Measurements from ENCODE around the gene KDM2A. TPM values are rescaled to one million over a fixed set of nuclear protein-coding genes. Genes with fewer than 3 reads are reported as not detected.

KDM2A gene
- total RNA-seq, 1 experiment from 2014 or later = 121 TPM

GRCh38 chr11:67287355-67288197 is 168.5 kb downstream of the KDM2A start:
- H3K4me3 ChIP-seq (ENCODE audit: low read depth, low read length, poor library complexity, severe bottlenecking) = peak overlapping the region; percentile 75
- H3K27ac ChIP-seq (ENCODE audit: low read depth, low read length, poor library complexity, severe bottlenecking) = peak overlapping the region; percentile 96
- intact Hi-C loops (cut with micrococcal nuclease; ENCODE audit: unreplicated experiment) = loop anchor here (2.0 kb wide), 1 partner anchor 17 kb away; no protein-coding TSS in a partner anchor
- H3K9me3 ChIP-seq (ENCODE audit: low read depth, low read length, poor library complexity, severe bottlenecking) = no peaks in the 10 kb centered on the region
- ChIA-PET CTCF (interaction anchor here (1.1 kb wide), 1 partner anchor 26 kb away, joined by 5 read pairs; no protein-coding TSS in a partner anchor), POLR2A (ENCODE audit: low non-redundant PET) (no interaction called here)
- no peaks in the 10 kb centered on the region for H3K27me3 ChIP-seq (replicated peaks; ENCODE audit: insufficient read depth, low read depth, low read length, poor library complexity)
- TF ChIP-seq CTCF (conservative IDR thresholded peaks at IDR 0.05; ENCODE audit: low read depth, low read length) (no peak), EZH2 (IDR thresholded peaks at IDR 0.05; ENCODE audit: borderline replicate concordance, low read depth, low read length, poor library complexity, severe bottlenecking) (no peak)
- H3K4me1 ChIP-seq (ENCODE audit: insufficient read depth, low read length, poor library complexity, severe bottlenecking) = peaks cover 25% of the 10 kb centered on the region
- no peak for DNase-seq (ENCODE audit: low spot score)
- TSS peak; percentile 84 for BruUV-seq (replicated peaks)
- H3K36me3 ChIP-seq (ENCODE audit: insufficient read depth, low read length, poor library complexity, severe bottlenecking) = peaks cover 68% of the 10 kb centered on the region

- Histone ChIP-seq H3K4me3 (ENCODE audit: low read depth, low read length, poor library complexity, severe bottlenecking) (peak overlapping the region; percentile 75), H3K36me3 (ENCODE audit: insufficient read depth, low read length, poor library complexity, severe bottlenecking) (peaks cover 68% of the 10 kb centered on the region), H3K27me3 (replicated peaks; ENCODE audit: insufficient read depth, low read depth, low read length, poor library complexity) (no peaks in the 10 kb centered on the region), H3K9me3 (ENCODE audit: low read depth, low read length, poor library complexity, severe bottlenecking) (no peaks in the 10 kb centered on the region), H3K4me1 (ENCODE audit: insufficient read depth, low read length, poor library complexity, severe bottlenecking) (peaks cover 31% of the 10 kb centered on the region), H3K27ac (ENCODE audit: low read depth, low read length, poor library complexity, severe bottlenecking) (peak overlapping the region; percentile 96)
- no peak for DNase-seq (ENCODE audit: low spot score)
- no TSS peak for BruUV-seq (replicated peaks)
- TF ChIP-seq EZH2 (IDR thresholded peaks at IDR 0.05; ENCODE audit: borderline replicate concordance, low read depth, low read length, poor library complexity, severe bottlenecking) (no peak), CTCF (conservative IDR thresholded peaks at IDR 0.05; ENCODE audit: low read depth, low read length) (no peak)
- ChIA-PET CTCF (interaction anchor here (1.1 kb wide), 1 partner anchor 26 kb away, joined by 5 read pairs; no protein-coding TSS in a partner anchor), POLR2A (ENCODE audit: low non-redundant PET) (interaction anchor here (0.6 kb wide), 2 partner anchors 11 to 64 kb away, joined by 3 to 10 read pairs; no protein-coding TSS in a partner anchor)
- intact Hi-C loops (cut with micrococcal nuclease; ENCODE audit: unreplicated experiment) = loop anchor here (2.0 kb wide), 1 partner anchor 17 kb away; no protein-coding TSS in a partner anchor
These were observed 169.1 kb downstream of the KDM2A start for GRCh38 chr11:67288198-67288451.

GRCh38 chr11:67288452-67289225 is 169.6 kb downstream of the KDM2A start:
- DNase-seq (ENCODE audit: low spot score) = peak; percentile 95
- POLR2A ChIA-PET (ENCODE audit: low non-redundant PET) = interaction anchor here (0.6 kb wide), 2 partner anchors 11 to 64 kb away, joined by 3 to 10 read pairs; no protein-coding TSS in a partner anchor
- H3K27ac ChIP-seq (ENCODE audit: low read depth, low read length, poor library complexity, severe bottlenecking) = peak overlapping the region; percentile 96
- H3K4me3 ChIP-seq (ENCODE audit: low read depth, low read length, poor library complexity, severe bottlenecking) = peak overlapping the region; percentile 75
- H3K9me3 ChIP-seq (ENCODE audit: low read depth, low read length, poor library complexity, severe bottlenecking) = no peaks in the 10 kb centered on the region
- H3K4me1 ChIP-seq (ENCODE audit: insufficient read depth, low read length, poor library complexity, severe bottlenecking) = peaks cover 31% of the 10 kb centered on the region
- intact Hi-C loops (cut with micrococcal nuclease; ENCODE audit: unreplicated experiment) = loop anchor here (2.0 kb wide), 1 partner anchor 18 kb away; no protein-coding TSS in a partner anchor
- CTCF ChIA-PET = interaction anchor here (0.7 to 1.1 kb wide), 2 partner anchors 27 to 29 kb away, joined by 3 to 5 read pairs; no protein-coding TSS in a partner anchor
- peak; percentile 41; the same call in 1 of the 2 replicates for TF ChIP-seq CTCF (conservative IDR thresholded peaks at IDR 0.05; ENCODE audit: low read depth, low read length)
- TF ChIP-seq EZH2 (IDR thresholded peaks at IDR 0.05; ENCODE audit: borderline replicate concordance, low read depth, low read length, poor library complexity, severe bottlenecking) = no peak
- peaks cover 66% of the 10 kb centered on the region for H3K36me3 ChIP-seq (ENCODE audit: insufficient read depth, low read length, poor library complexity, severe bottlenecking)
- H3K27me3 ChIP-seq (replicated peaks; ENCODE audit: insufficient read depth, low read depth, low read length, poor library complexity) = no peaks in the 10 kb centered on the region
- BruUV-seq (replicated peaks) = no TSS peak
